ENCODE results near the gene ELMO1.

The ELMO1 gene

DNA sequence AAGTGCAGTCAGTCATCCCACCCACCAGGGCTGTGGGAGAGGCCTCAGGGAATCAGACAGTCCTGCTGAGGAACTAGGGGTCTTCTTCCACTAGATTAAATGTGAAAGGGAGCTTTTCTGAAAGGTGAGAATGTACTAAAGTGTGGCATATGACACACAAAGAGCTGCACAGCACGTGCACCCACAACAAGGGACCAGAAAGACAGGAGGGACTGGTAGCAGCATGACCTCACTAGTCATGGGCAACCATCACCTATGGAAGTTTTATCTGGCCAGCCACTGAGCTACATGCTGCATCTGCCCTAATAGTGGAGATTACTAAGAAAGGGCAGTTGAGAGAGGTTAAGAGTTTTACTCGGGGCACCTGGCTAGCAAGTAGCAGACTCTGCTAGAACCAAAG lies 519.9 kb downstream of the ELMO1 start:
- no peak for DNase-seq

DNA sequence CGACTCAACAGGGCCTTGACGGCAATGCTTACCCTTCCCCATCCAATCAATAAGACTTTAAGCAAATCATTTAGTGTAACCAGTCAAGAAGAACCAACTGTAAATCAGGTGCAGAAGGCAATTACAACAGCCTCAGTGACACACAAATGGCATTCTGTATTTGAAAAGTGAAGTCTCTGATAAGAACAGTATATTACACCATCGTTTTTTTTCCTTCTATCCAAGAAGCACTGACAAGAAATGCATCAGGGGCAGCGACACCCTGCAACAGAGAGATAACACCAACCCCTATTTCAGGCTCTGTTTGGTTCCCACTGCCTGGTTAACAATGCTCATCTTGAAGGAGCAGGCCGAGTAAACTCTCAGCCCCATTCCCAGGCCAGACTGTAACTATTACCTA lies 520.4 kb downstream of the ELMO1 start:
- DNase-seq = no peak

GRCh38 chr7:36925691-36926090 lies 523.0 kb downstream of the ELMO1 start:
- no peak for DNase-seq

DNA sequence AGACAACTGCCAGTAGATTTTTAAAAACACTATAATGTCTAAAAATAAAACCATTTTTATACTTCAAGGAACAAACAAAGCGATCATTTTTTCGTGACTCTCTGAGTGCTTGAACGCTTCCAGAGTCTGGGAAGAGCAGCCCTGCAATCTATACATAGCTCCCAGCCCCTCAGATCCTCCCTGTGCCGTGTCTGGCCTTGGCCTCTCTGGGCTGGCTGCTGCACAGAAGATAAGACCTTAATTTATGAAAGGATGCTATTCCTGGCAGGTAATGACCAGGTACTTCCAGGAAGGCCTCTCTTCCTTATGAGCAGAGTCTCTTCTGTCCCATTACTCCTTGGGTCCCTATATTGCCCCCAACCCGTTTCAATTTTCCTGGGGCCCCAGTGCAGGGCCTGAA lies 523.5 kb downstream of the ELMO1 start:
- no peak for DNase-seq

DNA sequence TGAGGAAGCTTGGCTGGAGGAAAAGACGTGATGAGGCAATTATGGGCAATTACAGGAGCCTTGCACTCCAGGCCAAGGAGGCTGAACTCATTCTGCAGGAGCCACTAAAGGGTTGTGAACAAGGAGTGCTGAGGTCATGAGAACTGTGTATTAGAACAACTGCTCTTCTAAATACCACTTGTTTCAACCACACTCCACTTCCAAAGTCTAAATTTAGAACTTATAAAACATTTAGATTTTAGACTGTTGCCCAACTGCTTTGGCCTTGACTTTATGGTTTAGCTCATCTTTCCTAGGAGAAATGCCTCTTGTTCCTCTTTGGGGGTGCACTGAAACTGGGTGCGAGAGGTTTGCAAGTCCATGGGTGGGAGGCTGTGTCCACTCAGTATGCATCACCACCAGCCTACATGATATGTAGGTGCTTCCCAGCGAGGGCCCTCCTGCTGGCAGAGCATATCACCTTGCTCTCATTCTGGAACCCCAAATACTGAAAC lies 524.7 kb downstream of the ELMO1 start:
- DNase-seq = no peak

DNA sequence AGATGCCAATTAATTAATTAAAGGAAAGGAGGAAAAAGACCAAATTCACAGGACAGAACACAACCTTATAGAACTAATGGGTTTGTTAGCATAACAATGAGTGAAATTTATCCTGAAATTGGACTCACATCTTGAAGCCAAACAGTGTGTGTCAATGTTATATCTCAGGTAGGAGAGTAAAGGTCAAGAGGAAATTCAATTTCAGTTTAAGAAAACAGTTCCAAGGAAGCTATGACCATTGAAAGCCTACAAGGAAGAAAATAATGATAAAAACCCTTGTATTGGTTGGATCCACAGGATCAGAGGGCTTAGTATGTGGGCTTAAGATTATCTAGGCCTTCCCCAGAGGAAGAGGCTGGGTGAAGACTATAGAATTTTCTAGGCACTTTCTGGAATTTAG lies 525.5 kb downstream of the ELMO1 start:
- DNase-seq = no peak

DNA sequence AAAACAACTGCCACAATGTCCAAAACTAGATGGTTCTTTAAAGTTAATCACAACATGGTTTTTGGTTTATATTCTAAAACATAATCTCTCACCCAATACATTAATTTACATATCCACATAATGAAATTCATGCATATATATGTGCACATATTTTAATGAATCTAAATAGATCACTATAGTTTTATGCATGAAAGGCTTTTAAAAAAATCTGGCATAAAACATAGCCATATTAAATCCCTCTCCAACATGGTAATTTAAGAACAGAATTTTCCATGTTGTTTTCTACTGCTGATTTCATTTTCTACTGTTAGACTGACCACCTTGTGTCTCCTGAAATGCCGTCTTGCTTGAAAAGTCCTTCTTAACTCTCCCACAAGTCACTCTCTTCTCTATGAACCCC lies 528.2 kb downstream of the ELMO1 start:
- no peak for DNase-seq

DNA sequence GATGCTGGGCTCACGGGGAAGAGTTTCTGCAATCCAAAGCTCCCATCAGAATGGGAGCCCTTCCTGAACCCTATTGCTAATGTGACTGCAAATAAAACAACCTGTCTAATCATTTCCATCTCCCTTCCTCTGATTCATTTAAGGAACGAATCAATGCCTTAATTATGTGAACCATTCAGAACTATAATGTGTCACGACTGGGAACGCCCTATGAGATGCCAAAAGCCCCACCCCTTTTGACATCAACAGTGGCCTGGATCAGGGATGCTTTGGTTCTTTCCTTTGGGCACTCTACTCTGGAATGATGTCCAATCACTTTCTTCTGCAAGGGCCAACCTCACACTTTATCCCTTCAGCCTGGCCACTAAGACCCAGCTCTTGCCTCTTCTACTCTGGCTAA lies 528.9 kb downstream of the ELMO1 start:
- no peak for DNase-seq

DNA sequence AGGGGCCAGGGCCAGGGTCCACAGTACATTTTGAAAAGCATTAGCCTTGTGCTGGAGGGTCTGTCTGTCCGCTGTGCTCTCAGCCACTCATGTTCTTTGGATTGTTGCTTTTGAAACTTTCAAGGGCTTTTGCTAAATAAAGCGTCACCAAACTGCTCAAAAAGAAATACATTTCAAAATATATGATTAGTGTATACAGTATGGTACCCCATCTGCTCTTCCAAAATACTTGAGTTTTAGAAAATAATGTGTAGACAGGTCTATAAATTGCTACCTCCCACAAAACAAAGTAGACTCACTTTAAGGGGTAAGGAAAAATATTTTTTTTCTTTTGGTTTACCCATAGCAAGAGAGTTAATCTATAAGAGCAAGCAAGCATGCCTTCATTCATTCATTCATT lies 530.1 kb downstream of the ELMO1 start:
- no peak for DNase-seq

GRCh38 chr7:36916619-36917018 lies 532.0 kb downstream of the ELMO1 start:
- no peak for DNase-seq

DNA sequence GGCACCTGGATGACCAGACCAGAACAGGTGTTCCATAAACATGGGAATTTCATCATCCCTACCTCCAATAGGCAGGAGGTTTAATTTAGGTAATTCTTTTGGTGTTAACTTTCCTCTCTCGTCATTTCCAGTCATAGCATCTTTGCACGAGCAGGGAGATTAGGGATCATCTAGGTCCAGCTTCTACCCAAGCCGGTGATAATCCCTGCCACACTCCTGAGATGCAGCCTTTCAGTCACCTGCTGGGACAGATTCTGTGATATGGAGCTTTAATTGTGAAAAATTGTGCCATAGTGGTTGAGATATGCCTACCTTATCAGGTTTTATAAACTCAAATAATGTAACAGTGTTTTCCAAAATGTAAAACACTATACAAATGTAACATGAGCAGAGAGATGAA lies 532.5 kb downstream of the ELMO1 start:
- DNase-seq = no peak

DNA sequence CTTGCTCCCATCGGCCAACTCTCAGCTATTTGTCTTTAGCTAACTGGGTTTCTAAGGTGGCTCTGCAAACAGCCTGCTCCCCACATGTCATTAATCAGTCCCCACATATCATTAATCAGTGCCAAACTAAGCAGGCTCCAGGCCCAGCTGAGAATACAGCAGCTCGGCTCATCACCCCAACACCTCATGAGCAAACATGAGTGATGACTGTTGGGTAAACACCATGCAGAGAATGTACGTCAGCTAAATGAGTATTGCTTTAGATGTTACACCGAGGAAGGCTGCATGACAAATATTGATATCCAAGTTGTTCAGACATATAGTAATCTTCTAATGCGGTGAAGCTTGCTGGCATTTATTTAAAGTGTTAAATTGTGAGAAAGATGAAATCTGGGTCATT lies 536.9 kb downstream of the ELMO1 start:
- DNase-seq = no peak

- DNase-seq = no peak
Observed at GRCh38 chr7:36910859-36911258, 537.8 kb downstream of the ELMO1 start.

DNA sequence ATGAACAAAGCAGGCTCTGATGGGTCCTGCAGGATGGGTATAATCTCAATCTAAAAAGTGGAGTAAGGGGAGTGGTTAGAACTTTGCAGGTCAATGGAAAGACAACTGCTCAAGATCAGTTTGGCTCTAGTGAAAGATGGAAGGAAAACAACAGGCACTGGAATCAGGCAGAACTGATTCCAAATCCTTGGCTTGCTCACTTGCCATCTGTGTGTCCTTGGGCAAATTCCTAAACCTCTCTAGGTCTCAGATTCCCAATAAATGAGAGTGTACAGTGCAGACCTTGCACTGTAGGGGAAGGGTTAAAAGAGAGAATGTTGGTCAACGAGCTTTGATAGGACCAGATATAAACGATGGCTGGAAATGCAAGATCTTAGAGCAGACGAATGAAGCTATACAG lies 538.3 kb downstream of the ELMO1 start:
- no peak for DNase-seq

DNA sequence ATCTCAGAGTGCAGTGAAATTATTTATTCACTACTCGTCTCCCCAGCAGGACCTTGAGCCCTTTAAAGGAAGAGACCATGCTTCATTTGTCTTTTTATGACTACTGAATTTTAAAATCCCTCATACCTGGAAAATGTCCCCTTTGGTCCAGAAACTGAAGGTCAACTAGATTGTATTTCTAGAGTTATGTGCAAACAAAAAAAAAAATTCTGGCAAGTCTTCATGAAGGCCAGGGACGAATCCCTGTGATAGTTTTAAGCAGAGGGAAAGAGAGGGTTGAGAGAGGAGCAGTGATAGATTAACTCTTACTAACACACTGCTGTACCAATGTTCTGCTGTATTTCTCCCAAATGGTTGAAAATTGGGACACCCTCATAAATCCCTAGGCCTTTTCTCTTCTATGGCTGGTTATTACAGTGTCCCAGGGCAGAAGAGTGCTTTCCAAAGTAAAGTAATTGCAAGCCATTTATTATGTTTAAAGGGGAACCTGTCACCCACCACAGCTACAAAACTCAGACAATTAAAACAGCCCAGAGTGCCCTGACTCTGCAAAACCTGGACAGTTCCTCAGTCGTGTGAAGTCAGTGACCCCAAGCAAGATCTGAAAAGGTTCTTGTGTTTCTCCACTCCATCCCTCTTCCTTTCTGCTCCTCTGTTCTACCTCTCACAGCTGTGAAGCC lies 541.6 kb downstream of the ELMO1 start:
- no peak for DNase-seq

GRCh38 chr7:36906448-36906847 lies 542.2 kb downstream of the ELMO1 start:
- DNase-seq = no peak

- no peak for DNase-seq
Observed at GRCh38 chr7:36905841-36906240, 542.8 kb downstream of the ELMO1 start.

DNA sequence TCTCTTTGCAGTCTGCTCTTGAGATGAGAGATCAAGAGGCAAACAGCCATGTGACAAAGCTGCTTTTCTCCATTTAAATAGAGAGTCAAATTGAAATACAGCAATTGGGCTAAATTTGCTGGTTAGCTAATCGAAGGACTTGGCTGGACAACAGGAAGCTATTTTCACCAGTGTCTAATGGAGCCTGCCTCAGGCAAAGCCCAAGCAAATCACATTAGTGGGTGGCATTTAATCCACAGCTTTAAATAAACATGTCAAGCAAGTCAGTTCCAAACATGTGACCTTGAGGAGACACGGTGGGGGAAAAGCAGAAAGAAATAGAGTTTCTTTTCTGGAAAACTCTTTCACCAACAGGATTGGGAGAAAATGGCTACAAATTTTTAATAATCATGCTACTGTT lies 543.9 kb downstream of the ELMO1 start:
- no peak for DNase-seq

DNA sequence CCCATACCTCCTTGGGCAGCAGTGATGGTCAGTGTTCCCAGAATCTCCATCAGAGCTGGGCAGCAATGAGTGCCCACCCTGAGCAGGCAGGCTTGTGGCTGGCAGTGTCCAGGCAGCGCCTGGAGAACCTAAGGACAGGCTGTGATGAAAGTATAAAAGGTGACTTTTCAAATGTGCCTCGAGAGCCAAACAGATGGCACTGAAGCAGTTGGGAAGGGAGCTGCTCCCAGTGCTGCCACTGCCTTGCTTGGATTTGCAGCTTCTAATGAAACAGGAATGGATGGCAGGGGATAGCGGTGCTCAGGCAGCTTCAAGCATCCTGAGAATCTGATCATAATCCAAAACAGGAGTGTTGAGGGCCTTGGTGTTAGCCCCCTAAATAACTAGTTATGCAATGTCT lies 544.6 kb downstream of the ELMO1 start:
- DNase-seq = no peak

GRCh38 chr7:36900988-36901710 lies 547.5 kb downstream of the ELMO1 start:
- DNase-seq = no peak

- DNase-seq = no peak
Observed at GRCh38 chr7:36898186-36898585, 550.5 kb downstream of the ELMO1 start.

- DNase-seq = no peak
Observed at GRCh38 chr7:36896956-36897590, 551.6 kb downstream of the ELMO1 start.

GRCh38 chr7:36896418-36896817 lies 552.2 kb downstream of the ELMO1 start:
- DNase-seq = no peak

DNA sequence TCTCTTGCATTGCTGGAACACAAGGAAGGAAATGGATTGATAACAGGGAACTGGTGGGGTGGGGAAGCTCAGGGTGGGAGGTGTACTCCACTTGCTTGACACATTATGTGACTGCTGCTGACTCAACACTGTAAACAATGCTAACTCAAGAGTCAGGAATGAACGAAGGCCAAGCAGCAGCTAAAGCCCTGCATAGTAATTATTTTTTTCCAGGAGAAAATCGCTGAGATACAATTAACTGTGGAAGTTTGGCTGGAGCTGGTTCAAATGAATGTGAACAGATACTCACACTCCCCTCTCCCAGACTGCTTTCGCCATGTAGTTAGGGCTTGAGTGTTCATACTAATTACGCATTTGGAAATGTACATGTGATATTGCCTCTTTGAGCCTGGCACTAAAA lies 553.5 kb downstream of the ELMO1 start:
- no peak for DNase-seq

Data from activated CD4-positive, CD25-positive, alpha-beta regulatory T cell treated with anti-CD3 and anti-CD28 coated beads, Interleukin-2, amount 50 U/mL, for 72 hours (primary cell).